HCT116 (cell line): ENCODE data around the gene KCNQ1OT1. TPM values are rescaled to one million over a fixed set of nuclear protein-coding genes. Genes with fewer than 3 reads are reported as not detected.

ENCODE experiments used
- ATAC-seq: fragments of 200-7000 bp; cut with Tn5 transposase; 2 replicates; pipeline ENCODE4 v1.9.1; 2020; ENCODE audit warnings: mild to moderate bottlenecking, moderate library complexity
- BruUV-seq: library from RNA; stranded (reverse); fragments of 400-500 nt; replicated peaks from 2 replicates; lab custom pipeline; 2021; lab: Mats Ljungman, UMichigan
- CTCF ChIA-PET: fragments of 300-600 bp; sonication (Branson Sonifier 250); formaldehyde crosslinking; loops from one replicate; lab custom pipeline; 2021; ENCODE audit warnings: antibody characterized with exemption; lab: Charles Lee
- POLR2A ChIA-PET: fragments of 300-600, 350-600 bp; sonication (Branson Sonifier 250); formaldehyde crosslinking; loops from one replicate; lab custom pipeline; 2021; ENCODE audit warnings: antibody characterized with exemption; lab: Charles Lee
- RAD21 ChIA-PET, 2 experiments: fragments of 300-600 bp; sonication (Branson Sonifier 250); formaldehyde crosslinking; loops; one replicate each; lab custom pipeline; 2023; ENCODE audit warnings: low total read pairs in 2 of 2; ENCODE audit not compliant: uncharacterized antibody in 2 of 2, unreplicated experiment in 2 of 2, low non-redundant PET in 1 of 2; lab: Charles Lee
- DNase-seq: peaks from one replicate; pipeline ENCODE4 v3.0.0-alpha.2; 2010; ENCODE audit warnings: low read depth, low spot score
- H2AFZ ChIP-seq: fragments of 200-600 bp; shearing (Covaris generic), sonication (generic); 2 replicates; pipeline ENCODE4 v1.6.1; 2017; ENCODE audit warnings: low read depth, mixed run types, mixed read lengths, antibody characterized with exemption, low read length; ENCODE audit not compliant: poor library complexity, severe bottlenecking
- H3K27ac ChIP-seq: 2 replicates; pipeline ENCODE4 v1.5.1; 2012; ENCODE audit warnings: low read depth, low read length
- H3K27me3 ChIP-seq: fragments of 200-600 bp; sonication (generic); 2 replicates; pipeline ENCODE4 v1.6.1; 2016; ENCODE audit warnings: mixed run types, low read length, mixed read lengths; ENCODE audit not compliant: insufficient read depth
- H3K36me3 ChIP-seq, 2 experiments: fragments of 200-500 bp in 1 of 2; fragments of 200-600 bp in 1 of 2; sonication (Bioruptor generic) in 1 of 2; sonication (generic) in 1 of 2; 2 replicates each; pipeline versions ENCODE4 v1.5.1 to v1.6.1; 2014 to 2016; ENCODE audit warnings: low read length in 2 of 2, inconsistent platforms in 1 of 2, mixed read lengths in 1 of 2, mixed run types in 1 of 2; ENCODE audit not compliant: insufficient read depth in 2 of 2, control insufficient read depth in 1 of 2
- H3K4me1 ChIP-seq, 2 experiments: fragments of 200-600 bp in 1 of 2; sonication (generic) in 1 of 2; 2 replicates each; pipeline versions ENCODE4 v1.5.1 to v1.6.1; 2012 to 2017; ENCODE audit warnings: low read length in 2 of 2, inconsistent platforms in 1 of 2, mild to moderate bottlenecking in 1 of 2, mixed read lengths in 1 of 2, mixed run types in 1 of 2, moderate library complexity in 1 of 2; ENCODE audit not compliant: insufficient read depth in 2 of 2, control insufficient read depth in 1 of 2
- H3K4me2 ChIP-seq: fragments of 200-600 bp; sonication (generic); 2 replicates; pipeline ENCODE4 v1.6.1; 2017; ENCODE audit warnings: mixed run types, low read length, mixed read lengths
- H3K4me3 ChIP-seq, 2 experiments: fragments of 200-600 bp in 1 of 2; sonication (generic) in 1 of 2; replicated peaks in 1 of 2; 2 replicates each; pipeline ENCODE4 v1.5.1; 2011 to 2016; ENCODE audit warnings: low read length in 2 of 2, control low read depth in 1 of 2, low read depth in 1 of 2, mild to moderate bottlenecking in 1 of 2, mixed read lengths in 1 of 2, mixed run types in 1 of 2
- H3K79me2 ChIP-seq: fragments of 200-600 bp; sonication (generic); 2 replicates; pipeline ENCODE4 v1.6.1; 2017; ENCODE audit warnings: mild to moderate bottlenecking, mixed run types, low read length, moderate library complexity, mixed read lengths; ENCODE audit not compliant: insufficient read depth
- H3K9ac ChIP-seq: fragments of 200-600 bp; sonication (generic); 2 replicates; pipeline ENCODE4 v1.6.1; 2016; ENCODE audit warnings: low read length, mixed read lengths
- H3K9me2 ChIP-seq: fragments of 200-600 bp; sonication (generic), shearing (Covaris generic); 2 replicates; pipeline ENCODE4 v1.6.1; 2017; ENCODE audit warnings: mixed run types, mild to moderate bottlenecking, moderate library complexity; ENCODE audit not compliant: insufficient read depth
- H3K9me3 ChIP-seq, 2 experiments: fragments of 200-500 bp in 1 of 2; fragments of 200-600 bp in 1 of 2; sonication (Bioruptor generic) in 1 of 2; sonication (generic) in 1 of 2; 2 replicates each; pipeline ENCODE4 v1.6.1; 2014 to 2017; ENCODE audit warnings: low read length in 2 of 2, mixed read lengths in 2 of 2, inconsistent platforms in 1 of 2, low read depth in 1 of 2, mild to moderate bottlenecking in 1 of 2, mixed run types in 1 of 2, moderate library complexity in 1 of 2; ENCODE audit not compliant: control insufficient read depth in 1 of 2, insufficient read depth in 1 of 2
- H4K20me1 ChIP-seq: fragments of 200-600 bp; sonication (generic), shearing (Covaris generic); 2 replicates; pipeline ENCODE4 v1.6.1; 2017; ENCODE audit warnings: mixed run types, mild to moderate bottlenecking, moderate library complexity; ENCODE audit not compliant: insufficient read depth
- EZH2phosphoT487 ChIP-seq: fragments of 200-600 bp; IDR thresholded peaks from 2 replicates; pipeline ENCODE4 v1.6.1; 2018; ENCODE audit warnings: antibody characterized with exemption, borderline replicate concordance
- JUND ChIP-seq: IDR thresholded peaks from 2 replicates; pipeline ENCODE4 v1.6.1; 2012
- POLR2AphosphoS5 ChIP-seq: IDR thresholded peaks from 2 replicates; pipeline ENCODE4 v1.6.1; 2011; ENCODE audit warnings: mild to moderate bottlenecking, low read depth, low read length, moderate library complexity
- RAD21 ChIP-seq: IDR thresholded peaks from 2 replicates; pipeline ENCODE4 v1.6.1; 2012; ENCODE audit warnings: low read depth, mild to moderate bottlenecking
- SIN3A ChIP-seq: IDR thresholded peaks from 2 replicates; pipeline ENCODE4 v1.6.1; 2012; ENCODE audit warnings: low read depth
- TCF7L2 ChIP-seq: IDR thresholded peaks from 2 replicates; pipeline ENCODE4 v1.7.0; 2011; ENCODE audit warnings: borderline replicate concordance, inconsistent platforms; ENCODE audit not compliant: insufficient read depth, insufficient read length; ENCODE audit errors: extremely low read depth
- intact Hi-C: fragments of 100-400 bp; cut with micrococcal nuclease; formaldehyde crosslinking; loops from 2 replicates; pipeline ENCODE4 v1.10.0; 2022
- total RNA-seq: library from RNA; stranded (reverse); gene quantifications from one replicate; pipeline ENCODE4 v1.2.1, GENCODE V29; 2021; ENCODE audit not compliant: unreplicated experiment
- TF ChIP-seq, protein P1 (sequence below), 3 experiments: fragments of 200-600 bp in 1 of 3; sonication (generic) in 1 of 3; IDR thresholded peaks in 2 of 3; conservative IDR thresholded peaks in 1 of 3; 2 replicates each; pipeline ENCODE4 v1.5.1; 2012 to 2017; ENCODE audit warnings: low read depth in 2 of 3, low read length in 2 of 3, antibody characterized with exemption in 1 of 3, borderline replicate concordance in 1 of 3, control low read depth in 1 of 3, mild to moderate bottlenecking in 1 of 3, mixed read lengths in 1 of 3, mixed run types in 1 of 3, moderate library complexity in 1 of 3; ENCODE audit not compliant: insufficient read depth in 1 of 3
- TF ChIP-seq, protein P2 (sequence below): IDR thresholded peaks from 2 replicates; pipeline ENCODE4 v1.6.1; 2011; ENCODE audit warnings: mild to moderate bottlenecking, low read length, moderate library complexity; ENCODE audit not compliant: insufficient replicate concordance; ENCODE audit errors: extremely low read depth
- TF ChIP-seq, protein P3 (sequence below): IDR thresholded peaks from 2 replicates; pipeline ENCODE4 v1.6.1; 2012; ENCODE audit warnings: low read depth
- TF ChIP-seq, protein P4 (sequence below): IDR thresholded peaks from 2 replicates; pipeline ENCODE4 v1.6.1; 2012

The KCNQ1OT1 gene
- total RNA-seq, 1 experiment from 2014 or later = 1.1 TPM

DNA sequence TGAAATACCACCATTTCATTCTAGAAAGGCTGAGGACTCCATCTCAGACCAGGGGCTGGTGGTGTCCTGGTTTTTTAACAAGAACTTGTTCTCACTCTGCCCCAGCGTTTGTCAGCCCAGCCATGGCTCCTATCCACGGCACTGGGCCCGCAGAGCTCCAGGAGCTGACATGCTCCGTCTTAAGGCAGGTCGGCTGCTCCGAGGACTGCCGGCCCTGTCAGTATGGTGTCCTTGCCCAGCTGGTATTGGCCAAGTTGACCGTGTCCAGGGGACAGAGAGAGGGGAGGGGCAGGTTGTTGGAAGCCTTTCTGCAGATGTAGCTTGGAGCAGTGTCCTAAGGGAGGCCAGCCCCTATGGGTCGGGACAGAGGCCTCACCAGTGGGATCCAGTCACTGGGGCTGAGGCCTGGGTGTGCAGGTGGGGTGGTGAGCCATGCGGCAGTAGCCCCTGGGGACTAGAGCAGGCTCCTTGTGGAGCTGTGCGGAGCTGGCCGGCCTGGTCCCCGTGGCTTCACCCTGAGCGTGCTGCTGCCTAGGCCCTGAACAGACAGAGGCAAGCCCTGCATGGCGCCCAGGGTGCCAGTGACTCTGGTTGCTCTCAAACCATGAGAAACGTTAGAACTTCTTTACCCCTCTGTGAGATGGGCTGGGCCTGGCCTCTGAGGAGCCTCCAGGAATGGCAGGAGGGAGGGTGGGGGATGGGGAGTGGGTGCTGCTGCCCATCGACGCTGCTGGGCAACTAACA, 39.9 kb upstream of the KCNQ1OT1 start:
- Histone ChIP-seq H3K79me2 (no peaks in the 10 kb centered on the region), H3K9me2 (no peaks in the 10 kb centered on the region), H3K9ac (no peak overlapping the region), H3K4me3 (no peak overlapping the region), H2AFZ (no peak overlapping the region), H3K4me1 (peaks cover 5 to 16% of the 10 kb centered on the region in 2 experiments; a peak in 3 of 4 replicates), H3K27ac (no peak overlapping the region), H3K4me2 (no peak overlapping the region), H3K27me3 (no peaks in the 10 kb centered on the region), H3K9me3 (no peaks in the 10 kb centered on the region), H4K20me1 (no peaks in the 10 kb centered on the region), H3K36me3 (no peaks in the 10 kb centered on the region)
- DNase-seq (no peak), ATAC-seq (no peak)
- ChIA-PET RAD21 (no interaction called here), POLR2A (no interaction called here), CTCF (no interaction called here)
- intact Hi-C loops = no loop called here
- BruUV-seq = no TSS peak
- TF ChIP-seq TCF7L2 (no peak), JUND (no peak), RAD21 (no peak), POLR2AphosphoS5 (no peak), SIN3A (no peak), EZH2phosphoT487 (no peak)
- TF ChIP-seq, protein P1, sequence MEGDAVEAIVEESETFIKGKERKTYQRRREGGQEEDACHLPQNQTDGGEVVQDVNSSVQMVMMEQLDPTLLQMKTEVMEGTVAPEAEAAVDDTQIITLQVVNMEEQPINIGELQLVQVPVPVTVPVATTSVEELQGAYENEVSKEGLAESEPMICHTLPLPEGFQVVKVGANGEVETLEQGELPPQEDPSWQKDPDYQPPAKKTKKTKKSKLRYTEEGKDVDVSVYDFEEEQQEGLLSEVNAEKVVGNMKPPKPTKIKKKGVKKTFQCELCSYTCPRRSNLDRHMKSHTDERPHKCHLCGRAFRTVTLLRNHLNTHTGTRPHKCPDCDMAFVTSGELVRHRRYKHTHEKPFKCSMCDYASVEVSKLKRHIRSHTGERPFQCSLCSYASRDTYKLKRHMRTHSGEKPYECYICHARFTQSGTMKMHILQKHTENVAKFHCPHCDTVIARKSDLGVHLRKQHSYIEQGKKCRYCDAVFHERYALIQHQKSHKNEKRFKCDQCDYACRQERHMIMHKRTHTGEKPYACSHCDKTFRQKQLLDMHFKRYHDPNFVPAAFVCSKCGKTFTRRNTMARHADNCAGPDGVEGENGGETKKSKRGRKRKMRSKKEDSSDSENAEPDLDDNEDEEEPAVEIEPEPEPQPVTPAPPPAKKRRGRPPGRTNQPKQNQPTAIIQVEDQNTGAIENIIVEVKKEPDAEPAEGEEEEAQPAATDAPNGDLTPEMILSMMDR (IDR thresholded peaks at IDR 0.05 in 2 of 3, conservative IDR thresholded peaks at IDR 0.05 in 1 of 3; ENCODE audit: borderline replicate concordance in 1 of 3, insufficient read depth in 1 of 3, low read depth in 2 of 3, low read length in 2 of 3) = no peak
- TF ChIP-seq, protein P2, sequence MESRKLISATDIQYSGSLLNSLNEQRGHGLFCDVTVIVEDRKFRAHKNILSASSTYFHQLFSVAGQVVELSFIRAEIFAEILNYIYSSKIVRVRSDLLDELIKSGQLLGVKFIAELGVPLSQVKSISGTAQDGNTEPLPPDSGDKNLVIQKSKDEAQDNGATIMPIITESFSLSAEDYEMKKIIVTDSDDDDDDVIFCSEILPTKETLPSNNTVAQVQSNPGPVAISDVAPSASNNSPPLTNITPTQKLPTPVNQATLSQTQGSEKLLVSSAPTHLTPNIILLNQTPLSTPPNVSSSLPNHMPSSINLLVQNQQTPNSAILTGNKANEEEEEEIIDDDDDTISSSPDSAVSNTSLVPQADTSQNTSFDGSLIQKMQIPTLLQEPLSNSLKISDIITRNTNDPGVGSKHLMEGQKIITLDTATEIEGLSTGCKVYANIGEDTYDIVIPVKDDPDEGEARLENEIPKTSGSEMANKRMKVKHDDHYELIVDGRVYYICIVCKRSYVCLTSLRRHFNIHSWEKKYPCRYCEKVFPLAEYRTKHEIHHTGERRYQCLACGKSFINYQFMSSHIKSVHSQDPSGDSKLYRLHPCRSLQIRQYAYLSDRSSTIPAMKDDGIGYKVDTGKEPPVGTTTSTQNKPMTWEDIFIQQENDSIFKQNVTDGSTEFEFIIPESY = no peak
- TF ChIP-seq, protein P3, sequence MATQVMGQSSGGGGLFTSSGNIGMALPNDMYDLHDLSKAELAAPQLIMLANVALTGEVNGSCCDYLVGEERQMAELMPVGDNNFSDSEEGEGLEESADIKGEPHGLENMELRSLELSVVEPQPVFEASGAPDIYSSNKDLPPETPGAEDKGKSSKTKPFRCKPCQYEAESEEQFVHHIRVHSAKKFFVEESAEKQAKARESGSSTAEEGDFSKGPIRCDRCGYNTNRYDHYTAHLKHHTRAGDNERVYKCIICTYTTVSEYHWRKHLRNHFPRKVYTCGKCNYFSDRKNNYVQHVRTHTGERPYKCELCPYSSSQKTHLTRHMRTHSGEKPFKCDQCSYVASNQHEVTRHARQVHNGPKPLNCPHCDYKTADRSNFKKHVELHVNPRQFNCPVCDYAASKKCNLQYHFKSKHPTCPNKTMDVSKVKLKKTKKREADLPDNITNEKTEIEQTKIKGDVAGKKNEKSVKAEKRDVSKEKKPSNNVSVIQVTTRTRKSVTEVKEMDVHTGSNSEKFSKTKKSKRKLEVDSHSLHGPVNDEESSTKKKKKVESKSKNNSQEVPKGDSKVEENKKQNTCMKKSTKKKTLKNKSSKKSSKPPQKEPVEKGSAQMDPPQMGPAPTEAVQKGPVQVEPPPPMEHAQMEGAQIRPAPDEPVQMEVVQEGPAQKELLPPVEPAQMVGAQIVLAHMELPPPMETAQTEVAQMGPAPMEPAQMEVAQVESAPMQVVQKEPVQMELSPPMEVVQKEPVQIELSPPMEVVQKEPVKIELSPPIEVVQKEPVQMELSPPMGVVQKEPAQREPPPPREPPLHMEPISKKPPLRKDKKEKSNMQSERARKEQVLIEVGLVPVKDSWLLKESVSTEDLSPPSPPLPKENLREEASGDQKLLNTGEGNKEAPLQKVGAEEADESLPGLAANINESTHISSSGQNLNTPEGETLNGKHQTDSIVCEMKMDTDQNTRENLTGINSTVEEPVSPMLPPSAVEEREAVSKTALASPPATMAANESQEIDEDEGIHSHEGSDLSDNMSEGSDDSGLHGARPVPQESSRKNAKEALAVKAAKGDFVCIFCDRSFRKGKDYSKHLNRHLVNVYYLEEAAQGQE = no peak
- TF ChIP-seq, protein P4, sequence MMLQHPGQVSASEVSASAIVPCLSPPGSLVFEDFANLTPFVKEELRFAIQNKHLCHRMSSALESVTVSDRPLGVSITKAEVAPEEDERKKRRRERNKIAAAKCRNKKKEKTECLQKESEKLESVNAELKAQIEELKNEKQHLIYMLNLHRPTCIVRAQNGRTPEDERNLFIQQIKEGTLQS = no peak
